ENCODE measurements around the gene TIMP2. TPM values are rescaled to one million over a fixed set of nuclear protein-coding genes. Genes with fewer than 3 reads are reported as not detected.

TIMP2 gene
- total and polyA plus RNA-seq, 2 experiments from 2014 or later = 103 to 587 TPM

DNA sequence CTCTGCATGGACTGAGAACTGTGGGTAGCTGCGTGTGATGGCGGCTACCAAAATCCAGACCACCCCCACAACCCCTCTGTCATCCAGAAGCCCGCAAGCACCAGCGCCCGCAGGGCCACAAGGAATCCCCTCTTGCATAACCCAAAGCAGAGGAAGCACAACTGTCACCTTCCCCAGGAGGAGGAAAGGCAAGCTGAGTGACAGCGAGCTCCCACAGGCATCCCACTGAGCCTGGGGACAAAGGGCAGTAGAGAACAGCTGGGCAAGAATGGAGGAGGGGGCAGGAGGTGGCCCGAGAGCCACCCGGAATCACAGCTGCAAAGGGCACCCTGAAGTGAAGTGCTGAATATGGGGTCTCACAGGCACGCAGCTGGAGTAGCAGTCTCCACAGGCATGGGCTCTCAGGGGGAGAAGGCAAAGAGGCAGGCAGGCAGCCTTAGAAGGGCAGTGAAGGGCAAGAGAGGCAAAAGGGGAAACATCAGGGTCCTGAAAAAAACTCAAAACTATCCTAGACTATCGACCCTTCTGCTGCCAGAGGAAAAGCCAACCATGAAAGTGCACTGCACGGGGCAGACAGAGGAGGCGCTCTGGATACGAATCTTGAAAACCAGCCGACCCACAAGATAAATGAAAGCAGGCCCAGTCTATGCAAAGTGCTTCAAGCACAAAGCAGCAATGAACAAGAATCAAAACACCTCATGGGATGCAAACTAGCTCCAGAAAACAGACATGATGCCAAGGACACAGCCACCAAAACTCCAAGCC is 101.7 kb downstream of the TIMP2 start:
- DNase-seq = no peak
- no peak for TF ChIP-seq EZH2phosphoT487 (IDR thresholded peaks at IDR 0.05; ENCODE audit: insufficient read depth, low read depth)
- TF ChIP-seq EZH2 (IDR thresholded peaks at IDR 0.05; ENCODE audit: insufficient read depth, poor library complexity, severe bottlenecking) = no peak
- Histone ChIP-seq H3K27ac (peak overlapping the region; percentile 83), H3K4me1 (ENCODE audit: insufficient read depth) (peaks cover 20% of the 10 kb centered on the region), H3K9me3 (ENCODE audit: low read depth) (no peaks in the 10 kb centered on the region), H2AFZ (no peak overlapping the region), H3K9ac (peak overlapping the region; percentile 47), H3K4me3 (no peak overlapping the region), H3K79me2 (ENCODE audit: insufficient read depth) (peaks cover 62% of the 10 kb centered on the region), H3K9me2 (ENCODE audit: insufficient read depth) (no peaks in the 10 kb centered on the region), H3F3A (ENCODE audit: insufficient read depth) (peaks cover 25% of the 10 kb centered on the region), H3K27me3 (replicated peaks; ENCODE audit: insufficient read depth) (no peaks in the 10 kb centered on the region), H4K20me1 (ENCODE audit: insufficient read depth) (no peaks in the 10 kb centered on the region), H3K4me2 (ENCODE audit: unreplicated experiment) (peak overlapping the region; percentile 56), H3K36me3 (ENCODE audit: low read depth) (peaks cover 41% of the 10 kb centered on the region)
- WGBS, 2 experiments (ENCODE audit: low coverage in 1 of 2, low lambda C conversion rate in 2 of 2, missing lambda C conversion rate in 2 of 2) = 90 to 92% methylated on average over 14 of the region's 14 CpGs
- in situ Hi-C loops (cut with MboI) = no loop called here

- Histone ChIP-seq H3K4me1 (ENCODE audit: insufficient read depth) (peaks cover 20% of the 10 kb centered on the region), H3K9me2 (ENCODE audit: insufficient read depth) (no peaks in the 10 kb centered on the region), H3K4me3 (no peak overlapping the region), H3K9ac (peak overlapping the region; percentile 47), H3K27me3 (replicated peaks; ENCODE audit: insufficient read depth) (no peaks in the 10 kb centered on the region), H3K79me2 (ENCODE audit: insufficient read depth) (peaks cover 57% of the 10 kb centered on the region), H3K36me3 (ENCODE audit: low read depth) (peaks cover 41% of the 10 kb centered on the region), H2AFZ (no peak overlapping the region), H3K9me3 (ENCODE audit: low read depth) (no peaks in the 10 kb centered on the region), H4K20me1 (ENCODE audit: insufficient read depth) (no peaks in the 10 kb centered on the region), H3K27ac (peak overlapping the region; percentile 83), H3K4me2 (ENCODE audit: unreplicated experiment) (peak overlapping the region; percentile 56), H3F3A (ENCODE audit: insufficient read depth) (peaks cover 25% of the 10 kb centered on the region)
- TF ChIP-seq EZH2 (IDR thresholded peaks at IDR 0.05; ENCODE audit: insufficient read depth, poor library complexity, severe bottlenecking) = no peak
- no peak for TF ChIP-seq EZH2phosphoT487 (IDR thresholded peaks at IDR 0.05; ENCODE audit: insufficient read depth, low read depth)
- in situ Hi-C loops (cut with MboI) = no loop called here
- peak; percentile 99 for DNase-seq
- 22 to 29% methylated on average over 12 to 14 of the region's 14 CpGs for WGBS, 2 experiments (ENCODE audit: low coverage in 1 of 2, low lambda C conversion rate in 2 of 2, missing lambda C conversion rate in 2 of 2)
Measured at GRCh38 chr17:78822552-78822951, 102.6 kb downstream of the TIMP2 start.

- Histone ChIP-seq H3K4me2 (ENCODE audit: unreplicated experiment) (no peak overlapping the region), H3K79me2 (ENCODE audit: insufficient read depth) (peaks cover 55% of the 10 kb centered on the region), H3K9ac (peak overlapping the region; percentile 47), H3K27me3 (replicated peaks; ENCODE audit: insufficient read depth) (no peaks in the 10 kb centered on the region), H3K4me3 (no peak overlapping the region), H3K4me1 (ENCODE audit: insufficient read depth) (peaks cover 20% of the 10 kb centered on the region), H3K9me3 (ENCODE audit: low read depth) (no peaks in the 10 kb centered on the region), H4K20me1 (ENCODE audit: insufficient read depth) (no peaks in the 10 kb centered on the region), H3F3A (ENCODE audit: insufficient read depth) (peaks cover 25% of the 10 kb centered on the region), H3K9me2 (ENCODE audit: insufficient read depth) (no peaks in the 10 kb centered on the region), H3K36me3 (ENCODE audit: low read depth) (peaks cover 47% of the 10 kb centered on the region), H2AFZ (no peak overlapping the region), H3K27ac (peak overlapping the region; percentile 83)
- TF ChIP-seq EZH2 (IDR thresholded peaks at IDR 0.05; ENCODE audit: insufficient read depth, poor library complexity, severe bottlenecking) = no peak
- TF ChIP-seq EZH2phosphoT487 (IDR thresholded peaks at IDR 0.05; ENCODE audit: insufficient read depth, low read depth) = no peak
- in situ Hi-C loops (cut with MboI) = no loop called here
- WGBS, 2 experiments (ENCODE audit: low coverage in 1 of 2, low lambda C conversion rate in 2 of 2, missing lambda C conversion rate in 2 of 2) = 95 to 97% methylated on average over 8 of the region's 8 CpGs
- DNase-seq = peak; percentile 18
Measured at GRCh38 chr17:78821961-78822360, 103.2 kb downstream of the TIMP2 start.

DNA sequence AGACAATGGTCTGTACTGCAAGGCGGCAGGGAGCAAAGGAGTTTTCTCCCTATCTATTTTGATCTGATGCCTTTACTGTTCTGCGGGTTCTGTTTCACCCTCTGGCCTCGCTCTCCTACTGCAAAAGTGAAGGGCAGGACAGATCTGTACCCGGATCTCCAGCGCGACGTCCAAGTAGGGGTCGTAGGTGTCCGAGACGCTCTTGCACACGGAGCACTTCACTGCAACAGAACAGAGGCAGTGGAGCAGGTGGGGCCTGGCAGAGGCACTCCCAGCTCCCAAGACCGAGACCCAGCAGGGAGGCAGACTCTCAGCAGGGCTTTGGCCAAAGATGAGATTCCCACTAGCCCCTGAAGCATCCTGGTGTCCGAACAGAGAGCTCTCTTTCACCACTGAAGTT is 104.3 kb downstream of the TIMP2 start:
- TF ChIP-seq EZH2phosphoT487 (IDR thresholded peaks at IDR 0.05; ENCODE audit: insufficient read depth, low read depth) = no peak
- no peak for TF ChIP-seq EZH2 (IDR thresholded peaks at IDR 0.05; ENCODE audit: insufficient read depth, poor library complexity, severe bottlenecking)

More for the DNA sequence above, 104.3 kb downstream of the TIMP2 start:
- Histone ChIP-seq H3K4me3 (no peak overlapping the region), H2AFZ (no peak overlapping the region), H3K9me2 (ENCODE audit: insufficient read depth) (no peaks in the 10 kb centered on the region), H3K27me3 (replicated peaks; ENCODE audit: insufficient read depth) (no peaks in the 10 kb centered on the region), H3K9me3 (ENCODE audit: low read depth) (no peaks in the 10 kb centered on the region), H3K4me1 (ENCODE audit: insufficient read depth) (peaks cover 14% of the 10 kb centered on the region), H4K20me1 (ENCODE audit: insufficient read depth) (no peaks in the 10 kb centered on the region), H3K4me2 (ENCODE audit: unreplicated experiment) (no peak overlapping the region), H3F3A (ENCODE audit: insufficient read depth) (peaks cover 25% of the 10 kb centered on the region), H3K9ac (no peak overlapping the region), H3K27ac (no peak overlapping the region), H3K36me3 (ENCODE audit: low read depth) (peaks cover 56% of the 10 kb centered on the region), H3K79me2 (ENCODE audit: insufficient read depth) (peaks cover 56% of the 10 kb centered on the region)
- no peak for DNase-seq
- in situ Hi-C loops (cut with MboI) = no loop called here
- WGBS, 2 experiments (ENCODE audit: low coverage in 1 of 2, low lambda C conversion rate in 2 of 2, missing lambda C conversion rate in 2 of 2) = 88 to 89% methylated on average over 13 of the region's 13 CpGs

All from GM23248 (cell line).